H9 (cell line): ENCODE results near the gene CCDC126. TPM values are rescaled to one million over a fixed set of nuclear protein-coding genes. Genes with fewer than 3 reads are reported as not detected.

ENCODE experiments used
- DNase-seq: peaks from one replicate; pipeline ENCODE4 v3.0.0-alpha.2; 2017
- H2AFZ ChIP-seq: one replicate; pipeline ENCODE4 v1.6.1; 2013; ENCODE audit warnings: mild to moderate bottlenecking, low read length, control low read depth, moderate library complexity
- H2AK5ac ChIP-seq: 2 replicates; pipeline ENCODE4 v1.6.1; 2013; ENCODE audit warnings: low read length, control low read depth, mixed read lengths; ENCODE audit not compliant: insufficient read length
- H2BK120ac ChIP-seq: one replicate; pipeline ENCODE4 v1.6.1; 2013; ENCODE audit warnings: low read depth, mild to moderate bottlenecking, low read length, control low read depth, inconsistent platforms; ENCODE audit not compliant: poor library complexity, severe bottlenecking
- H2BK12ac ChIP-seq: 2 replicates; pipeline ENCODE4 v1.6.1; 2013; ENCODE audit warnings: low read length, control low read depth, mixed read lengths, low read depth; ENCODE audit not compliant: insufficient read length
- H2BK15ac ChIP-seq: 2 replicates; pipeline ENCODE4 v1.6.1; 2013; ENCODE audit warnings: low read depth, low read length, control low read depth
- H2BK20ac ChIP-seq: one replicate; pipeline ENCODE4 v1.6.1; 2013; ENCODE audit warnings: low read depth, mild to moderate bottlenecking, low read length, control low read depth, inconsistent platforms; ENCODE audit not compliant: poor library complexity, severe bottlenecking
- H2BK5ac ChIP-seq: 2 replicates; pipeline ENCODE4 v1.6.1; 2013; ENCODE audit warnings: low read length, control low read depth, mixed read lengths; ENCODE audit not compliant: insufficient read length
- H3K14ac ChIP-seq: 2 replicates; pipeline ENCODE4 v1.6.1; 2013; ENCODE audit warnings: low read length, control low read depth; ENCODE audit not compliant: insufficient read depth
- H3K18ac ChIP-seq: 2 replicates; pipeline ENCODE4 v1.6.1; 2013; ENCODE audit warnings: low read depth, mild to moderate bottlenecking, mixed read lengths, low read length, control low read depth; ENCODE audit not compliant: insufficient read length
- H3K23ac ChIP-seq: 2 replicates; pipeline ENCODE4 v1.6.1; 2013; ENCODE audit warnings: low read length, control low read depth, mixed read lengths, low read depth; ENCODE audit not compliant: insufficient read length
- H3K23me2 ChIP-seq: 2 replicates; pipeline ENCODE4 v1.6.1; 2013; ENCODE audit warnings: low read depth, mild to moderate bottlenecking, mixed read lengths, low read length, control low read depth; ENCODE audit not compliant: insufficient read length, poor library complexity, severe bottlenecking
- H3K27ac ChIP-seq: 2 replicates; pipeline ENCODE4 v1.5.1; 2013; ENCODE audit warnings: low read length, control low read depth, mixed read lengths, low read depth; ENCODE audit not compliant: insufficient read length
- H3K27me3 ChIP-seq: 2 replicates; pipeline ENCODE4 v1.6.1; 2013; ENCODE audit warnings: low read length, control low read depth, inconsistent platforms; ENCODE audit not compliant: insufficient read depth
- H3K4ac ChIP-seq: 2 replicates; pipeline ENCODE4 v1.6.1; 2013; ENCODE audit warnings: low read depth, mild to moderate bottlenecking, control low read depth, inconsistent platforms, low read length, moderate library complexity
- H3K4me1 ChIP-seq: 2 replicates; pipeline ENCODE4 v1.6.1; 2013; ENCODE audit warnings: low read length, control low read depth, inconsistent platforms; ENCODE audit not compliant: insufficient read depth
- H3K4me2 ChIP-seq: 2 replicates; pipeline ENCODE4 v1.6.1; 2013; ENCODE audit warnings: low read length, control low read depth, mixed read lengths; ENCODE audit not compliant: insufficient read length, insufficient read depth
- H3K56ac ChIP-seq: 2 replicates; pipeline ENCODE4 v1.6.1; 2013; ENCODE audit warnings: low read depth, mild to moderate bottlenecking, mixed read lengths, low read length, control low read depth; ENCODE audit not compliant: insufficient read length
- H3K79me1 ChIP-seq: 2 replicates; pipeline ENCODE4 v1.6.1; 2013; ENCODE audit warnings: low read depth, mild to moderate bottlenecking, moderate library complexity, low read length, control low read depth, inconsistent platforms; ENCODE audit not compliant: insufficient read depth, poor library complexity, severe bottlenecking
- H3K79me2 ChIP-seq: 2 replicates; pipeline ENCODE4 v1.6.1; 2013; ENCODE audit warnings: low read length, control low read depth, inconsistent platforms; ENCODE audit not compliant: insufficient read depth
- H3K9ac ChIP-seq: 2 replicates; pipeline ENCODE4 v1.6.1; 2013; ENCODE audit warnings: low read length, control low read depth, mixed read lengths; ENCODE audit not compliant: insufficient read length; ENCODE audit errors: extremely low read depth
- H3K9me3 ChIP-seq: one replicate; pipeline ENCODE4 v1.6.1; 2013; ENCODE audit warnings: low read depth, low read length, inconsistent platforms; ENCODE audit not compliant: control insufficient read depth
- H3T11ph ChIP-seq: one replicate; pipeline ENCODE4 v1.6.1; 2013; ENCODE audit warnings: mild to moderate bottlenecking, low read length, control low read depth, inconsistent platforms
- H4K20me1 ChIP-seq: one replicate; pipeline ENCODE4 v1.6.1; 2013; ENCODE audit not compliant: control insufficient read depth, insufficient read length, insufficient read depth
- H4K5ac ChIP-seq: 2 replicates; pipeline ENCODE4 v1.6.1; 2013; ENCODE audit warnings: low read depth, mild to moderate bottlenecking, mixed read lengths, low read length, control low read depth; ENCODE audit not compliant: insufficient read length
- H4K8ac ChIP-seq: replicated peaks from 2 replicates; pipeline ENCODE4 v1.6.1; 2013; ENCODE audit warnings: low read length, control low read depth, mixed read lengths, low read depth; ENCODE audit not compliant: insufficient read length
- H4K91ac ChIP-seq: 2 replicates; pipeline ENCODE4 v1.6.1; 2013; ENCODE audit warnings: low read depth, mild to moderate bottlenecking, moderate library complexity, mixed read lengths, low read length, control low read depth; ENCODE audit not compliant: insufficient read length
- H3K27ac Mint-ChIP-seq, 3 experiments: 2 replicates in 2 of 3; 3 replicates in 1 of 3; pipeline ENCODE4 v1.8.0; 2020 to 2021; ENCODE audit warnings: mixed read lengths in 3 of 3, mild to moderate bottlenecking in 1 of 3, moderate library complexity in 1 of 3
- H3K27me3 Mint-ChIP-seq: 2 replicates; pipeline ENCODE4 v1.8.0; 2021; ENCODE audit warnings: low read depth, mild to moderate bottlenecking, moderate library complexity, mixed read lengths
- H3K36me3 Mint-ChIP-seq, 3 experiments: 2 replicates in 2 of 3; 3 replicates in 1 of 3; pipeline ENCODE4 v1.8.0; 2020 to 2021; ENCODE audit warnings: low read depth in 3 of 3, mixed read lengths in 3 of 3; ENCODE audit not compliant: insufficient read depth in 1 of 3
- H3K4me1 Mint-ChIP-seq, 2 experiments: 2 replicates each; pipeline ENCODE4 v1.8.0; 2020; ENCODE audit warnings: mixed read lengths in 2 of 2
- H3K4me3 Mint-ChIP-seq, 2 experiments: 2 replicates in 1 of 2; 3 replicates in 1 of 2; pipeline ENCODE4 v1.8.0; 2020 to 2021; ENCODE audit warnings: mild to moderate bottlenecking in 2 of 2, mixed read lengths in 2 of 2, moderate library complexity in 1 of 2
- H3K9me3 Mint-ChIP-seq, 2 experiments: 2 replicates in 1 of 2; 3 replicates in 1 of 2; pipeline ENCODE4 v1.8.0; 2020; ENCODE audit warnings: mild to moderate bottlenecking in 2 of 2, mixed read lengths in 2 of 2, moderate library complexity in 1 of 2
- WGBS: extraction: QIAGEN DNeasy Blood & Tissue Kit; methylation state at CpG from one replicate; pipeline ENCODE4 v1.1.7; 2013; ENCODE audit warnings: missing lambda C conversion rate, low lambda C conversion rate, mixed read lengths; ENCODE audit not compliant: insufficient read length; ENCODE audit errors: extremely low coverage; 5-methylcytosine and 5-hydroxymethylcytosine counted together
- total RNA-seq: library from RNA; stranded (reverse); gene quantifications from 2 replicates; pipeline ENCODE4 v1.2.1, GENCODE V29; 2021
- TF ChIP-seq, protein P1 (sequence below): fragments of 200-600 bp; sonication (generic); conservative IDR thresholded peaks from 3 replicates; pipeline ENCODE4 v1.8.0; 2021; ENCODE audit warnings: antibody characterized with exemption, mild to moderate bottlenecking

The CCDC126 gene
- total RNA-seq, 1 experiment from 2014 or later = 4.0 TPM

- Histone ChIP-seq H3K27me3 (no peaks in the 10 kb centered on the region), H4K91ac (no peak overlapping the region), H3T11ph (no peak overlapping the region), H3K14ac (no peak overlapping the region), H3K79me2 (no peaks in the 10 kb centered on the region), H2AK5ac (no peak overlapping the region), H3K23ac (no peak overlapping the region), H3K56ac (no peak overlapping the region), H4K20me1 (no peaks in the 10 kb centered on the region), H2BK5ac (no peak overlapping the region), H2BK15ac (no peak overlapping the region), H4K5ac (no peak overlapping the region), H2BK20ac (no peak overlapping the region), H4K8ac (no peak overlapping the region), H3K9me3 (no peaks in the 10 kb centered on the region), H2BK12ac (no peak overlapping the region), H3K27ac (no peak overlapping the region), H3K79me1 (no peaks in the 10 kb centered on the region), H3K4me1 (no peaks in the 10 kb centered on the region), H3K4me2 (no peak overlapping the region), H2BK120ac (no peak overlapping the region), H3K18ac (no peak overlapping the region), H3K23me2 (no peaks in the 10 kb centered on the region), H3K9ac (no peak overlapping the region), H3K4ac (no peak overlapping the region), H2AFZ (no peak overlapping the region)
- H3K4me1 Mint-ChIP-seq = peaks cover 0 to 2% of the 10 kb centered on the region in 2 experiments; a peak in 2 of 4 replicates
- TF ChIP-seq, protein P1, sequence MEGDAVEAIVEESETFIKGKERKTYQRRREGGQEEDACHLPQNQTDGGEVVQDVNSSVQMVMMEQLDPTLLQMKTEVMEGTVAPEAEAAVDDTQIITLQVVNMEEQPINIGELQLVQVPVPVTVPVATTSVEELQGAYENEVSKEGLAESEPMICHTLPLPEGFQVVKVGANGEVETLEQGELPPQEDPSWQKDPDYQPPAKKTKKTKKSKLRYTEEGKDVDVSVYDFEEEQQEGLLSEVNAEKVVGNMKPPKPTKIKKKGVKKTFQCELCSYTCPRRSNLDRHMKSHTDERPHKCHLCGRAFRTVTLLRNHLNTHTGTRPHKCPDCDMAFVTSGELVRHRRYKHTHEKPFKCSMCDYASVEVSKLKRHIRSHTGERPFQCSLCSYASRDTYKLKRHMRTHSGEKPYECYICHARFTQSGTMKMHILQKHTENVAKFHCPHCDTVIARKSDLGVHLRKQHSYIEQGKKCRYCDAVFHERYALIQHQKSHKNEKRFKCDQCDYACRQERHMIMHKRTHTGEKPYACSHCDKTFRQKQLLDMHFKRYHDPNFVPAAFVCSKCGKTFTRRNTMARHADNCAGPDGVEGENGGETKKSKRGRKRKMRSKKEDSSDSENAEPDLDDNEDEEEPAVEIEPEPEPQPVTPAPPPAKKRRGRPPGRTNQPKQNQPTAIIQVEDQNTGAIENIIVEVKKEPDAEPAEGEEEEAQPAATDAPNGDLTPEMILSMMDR = no peak
- H3K9me3 Mint-ChIP-seq = peaks cover 0 to 3% of the 10 kb centered on the region in 2 experiments; a peak in 1 of 5 replicates
- no peak overlapping the region for H3K4me3 Mint-ChIP-seq
- DNase-seq = no peak
- no peaks in the 10 kb centered on the region; the same call in 1 of the 2 replicates for H3K27me3 Mint-ChIP-seq
- no peaks in the 10 kb centered on the region for H3K36me3 Mint-ChIP-seq
- no peak overlapping the region; a peak in 1 of 7 replicates for H3K27ac Mint-ChIP-seq
- WGBS = no CpG with 5 or more reads among the region's 4 CpGs
Measured at GRCh38 chr7:23547662-23548061, 49.5 kb upstream of the CCDC126 start.
